Measurements from ENCODE around the gene TEFM.

GRCh38 chr17:30924341-30924740 lies 18.3 kb upstream of the TEFM start:
- TF ChIP-seq CTCF (IDR thresholded peaks at IDR 0.05; ENCODE audit: low read depth, low read length, poor library complexity, severe bottlenecking) (no peak), EZH2phosphoT487 (IDR thresholded peaks at IDR 0.05; ENCODE audit: borderline replicate concordance, low read length) (no peak)

All from DOHH2 (cell line).